HepG2 (cell line): ENCODE results near the gene SNAP47. TPM values are rescaled to one million over a fixed set of nuclear protein-coding genes. Genes with fewer than 3 reads are reported as not detected.
A peak's percentile ranks its signal among the peaks of the same experiment; 100 is the strongest.

Experiments used
- BHLHE40 ChIP-seq: IDR thresholded peaks from 2 replicates; pipeline ENCODE4 v1.6.1; 2011; ENCODE audit warnings: low read length, improper control_type of control experiment
- CTCF ChIP-seq: sonication (generic); formaldehyde crosslinking; IDR thresholded peaks from 2 replicates; pipeline ENCODE4 v1.5.0; 2020; ENCODE audit warnings: mild to moderate bottlenecking, missing genetic modification reagents, moderate library complexity
- E2F5 ChIP-seq: sonication (generic); formaldehyde crosslinking; conservative IDR thresholded peaks from 2 replicates; pipeline ENCODE4 v1.4.0; 2020; ENCODE audit warnings: missing genetic modification reagents
- MAZ ChIP-seq, 2 experiments: sonication (generic) in 1 of 2; formaldehyde crosslinking in 1 of 2; IDR thresholded peaks; 2 replicates each; pipeline versions ENCODE4 v1.5.0 to v1.6.1; 2012 to 2020; ENCODE audit warnings: low read depth in 2 of 2, mild to moderate bottlenecking in 2 of 2, borderline replicate concordance in 1 of 2, improper control_type of control experiment in 1 of 2, low read length in 1 of 2, missing genetic modification reagents in 1 of 2, moderate library complexity in 1 of 2
- POGK ChIP-seq: sonication (generic); formaldehyde crosslinking; conservative IDR thresholded peaks from 2 replicates; pipeline ENCODE4 v1.8.0; 2022; ENCODE audit warnings: mild to moderate bottlenecking, moderate library complexity, missing genetic modification reagents
- RBM39 ChIP-seq: fragments of 200-400 bp; formaldehyde crosslinking; IDR thresholded peaks from one replicate; pipeline ENCODE4 v1.6.1; 2018; ENCODE audit warnings: antibody characterized with exemption, mild to moderate bottlenecking, low read depth, low read length; ENCODE audit not compliant: poor library complexity, severe bottlenecking
- RFX5 ChIP-seq: IDR thresholded peaks from 2 replicates; pipeline ENCODE4 v1.6.1; 2011; ENCODE audit warnings: low read depth, low read length, improper control_type of control experiment
- SALL1 ChIP-seq: sonication (generic); formaldehyde crosslinking; IDR thresholded peaks from 2 replicates; pipeline ENCODE4 v1.8.0; 2022; ENCODE audit warnings: mild to moderate bottlenecking, missing genetic modification reagents
- SMC3 ChIP-seq: IDR thresholded peaks from 2 replicates; pipeline ENCODE4 v1.6.1; 2011; ENCODE audit warnings: low read length, improper control_type of control experiment
- ZBTB33 ChIP-seq: sonication (generic); formaldehyde crosslinking; IDR thresholded peaks from 2 replicates; pipeline ENCODE4 v1.4.0; 2020; ENCODE audit warnings: missing genetic modification reagents
- ZFAT ChIP-seq: sonication (generic); formaldehyde crosslinking; conservative IDR thresholded peaks from 2 replicates; pipeline ENCODE4 v1.8.1; 2023; ENCODE audit warnings: missing genetic modification reagents, inconsistent platforms
- ZNF501 ChIP-seq: sonication (generic); formaldehyde crosslinking; IDR thresholded peaks from 2 replicates; pipeline ENCODE4 v1.5.1; 2020; ENCODE audit warnings: mild to moderate bottlenecking, moderate library complexity, missing genetic modification reagents
- ZNF512B ChIP-seq: sonication (generic); formaldehyde crosslinking; IDR thresholded peaks from 2 replicates; pipeline ENCODE4 v1.5.1; 2020; ENCODE audit warnings: missing genetic modification reagents, mild to moderate bottlenecking, borderline replicate concordance
- polyA plus RNA-seq, 8 experiments: library from polyadenylated mRNA; depleted of rRNA in 3 of 8; stranded (reverse) in 7 of 8; unstranded in 1 of 8; fragments of >200 nt; fragmentation: Illumina TruSeq in 4 of 8; extraction: Trizol in 4 of 8; gene quantifications; 2 replicates each; pipeline versions ENCODE4 v1.2.1 to v1.2.3, GENCODE V29; 2011 to 2016; ENCODE audit warnings: low read depth in 4 of 8, missing spikeins in 1 of 8, mixed read lengths in 1 of 8; ENCODE audit not compliant: insufficient read depth in 1 of 8
- total RNA-seq, 5 experiments: library from RNA; depleted of rRNA; stranded (reverse); fragments of >200 nt; fragmentation: Illumina TruSeq; extraction: Trizol; gene quantifications; 2 replicates each; pipeline ENCODE4 v1.2.3, GENCODE V29; 2016; ENCODE audit warnings: low read depth in 1 of 5

SNAP47 gene
- total and polyA plus RNA-seq, 2 of the 13 experiments (the other 11 are each of a cell fraction or from before 2014, with no cell fraction given), result 13.6 to 25.1 TPM

GRCh38 chr1:227762231-227762911 lies 27.1 kb downstream of the SNAP47 start (continued):
- TF ChIP-seq E2F5 (no peak), ZBTB33 (CRISPR knock-in tag) (peak; percentile 68; the same call in 1 of the 2 replicates), ZNF512B (CRISPR knock-in tag) (0 out of 2 replicates have a peak, but pooled peaks have one; percentile 36), SMC3 (peak; percentile 55; the same call in 1 of the 2 replicates), RFX5 (no peak), ZFAT (CRISPR knock-in tag) (no peak), BHLHE40 (peak; percentile 56), CTCF (CRISPR knock-in tag) (peak; percentile 96), RBM39 (peak; percentile 39), MAZ (IDR thresholded peaks at IDR 0.05; ENCODE audit: borderline replicate concordance, low read depth, low read length) (peak; percentile 13; the same call in 1 of the 2 replicates), MAZ (CRISPR knock-in tag; IDR thresholded peaks at IDR 0.05; ENCODE audit: low read depth) (no peak), ZNF501 (CRISPR knock-in tag) (peak; percentile 69), SALL1 (0 out of 2 replicates have a peak, but pooled peaks have one; percentile 21), POGK (CRISPR knock-in tag) (0 out of 2 replicates have a peak, but pooled peaks have one; percentile 32)
